Renal cortex interstitium (tissue), 11 donors: ENCODE data around the gene C1QTNF1. TPM values are rescaled to one million over a fixed set of nuclear protein-coding genes. Genes with fewer than 3 reads are reported as not detected.

Experiments
- DNase-seq, 11 donors: peaks; one replicate each; pipeline ENCODE4 v3.0.0-alpha.2; 2013; ENCODE audit warnings: low read depth in 9 of 11, low spot score in 4 of 11; ENCODE audit errors: extremely low read depth in 1 of 11
- polyA plus RNA-seq, 3 donors: library from polyadenylated mRNA; unstranded; fragments of 120-200 nt; gene quantifications; one replicate each; pipeline ENCODE4 v1.2.1, GENCODE V29; 2013; ENCODE audit not compliant: insufficient read length in 3 of 3

C1QTNF1 gene
- polyA plus RNA-seq, 3 donors, result 2.1 to 3.1 (median 2.9) TPM

DNA sequence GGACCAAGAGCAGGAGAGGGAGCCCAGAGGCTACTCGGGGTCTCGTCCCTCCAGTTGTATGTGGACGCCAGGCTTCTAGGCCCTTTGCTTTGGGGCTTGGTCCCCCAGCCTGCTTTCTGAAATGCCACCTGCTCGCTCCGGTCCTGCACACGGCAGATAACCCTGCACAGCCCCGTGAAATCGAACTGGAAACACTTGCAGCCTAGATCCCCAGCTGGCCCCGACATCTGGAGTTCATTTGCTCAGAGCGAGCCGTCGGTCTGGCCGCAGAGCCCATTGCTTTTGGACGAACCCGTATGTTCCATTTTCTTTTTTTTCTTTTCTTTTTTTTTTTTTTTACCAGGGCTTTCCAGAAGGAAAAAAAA is 22.9 kb downstream of the C1QTNF1 start:
- no peak for DNase-seq

- no peak for DNase-seq
Measured at GRCh38 chr17:79047291-79047920, 23.4 kb downstream of the C1QTNF1 start.

DNA sequence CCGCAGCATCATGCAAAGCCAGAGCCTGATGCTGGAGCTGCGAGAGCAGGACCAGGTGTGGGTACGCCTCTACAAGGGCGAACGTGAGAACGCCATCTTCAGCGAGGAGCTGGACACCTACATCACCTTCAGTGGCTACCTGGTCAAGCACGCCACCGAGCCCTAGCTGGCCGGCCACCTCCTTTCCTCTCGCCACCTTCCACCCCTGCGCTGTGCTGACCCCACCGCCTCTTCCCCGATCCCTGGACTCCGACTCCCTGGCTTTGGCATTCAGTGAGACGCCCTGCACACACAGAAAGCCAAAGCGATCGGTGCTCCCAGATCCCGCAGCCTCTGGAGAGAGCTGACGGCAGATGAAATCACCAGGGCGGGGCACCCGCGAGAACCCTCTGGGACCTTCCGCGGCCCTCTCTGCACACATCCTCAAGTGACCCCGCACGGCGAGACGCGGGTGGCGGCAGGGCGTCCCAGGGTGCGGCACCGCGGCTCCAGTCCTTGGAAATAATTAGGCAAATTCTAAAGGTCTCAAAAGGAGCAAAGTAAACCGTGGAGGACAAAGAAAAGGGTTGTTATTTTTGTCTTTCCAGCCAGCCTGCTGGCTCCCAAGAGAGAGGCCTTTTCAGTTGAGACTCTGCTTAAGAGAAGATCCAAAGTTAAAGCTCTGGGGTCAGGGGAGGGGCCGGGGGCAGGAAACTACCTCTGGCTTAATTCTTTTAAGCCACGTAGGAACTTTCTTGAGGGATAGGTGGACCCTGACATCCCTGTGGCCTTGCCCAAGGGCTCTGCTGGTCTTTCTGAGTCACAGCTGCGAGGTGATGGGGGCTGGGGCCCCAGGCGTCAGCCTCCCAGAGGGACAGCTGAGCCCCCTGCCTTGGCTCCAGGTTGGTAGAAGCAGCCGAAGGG is 24.2 kb downstream of the C1QTNF1 start:
- no peak for DNase-seq

- DNase-seq, result no peak
Measured at GRCh38 chr17:79048826-79049755, 25.1 kb downstream of the C1QTNF1 start.

DNA sequence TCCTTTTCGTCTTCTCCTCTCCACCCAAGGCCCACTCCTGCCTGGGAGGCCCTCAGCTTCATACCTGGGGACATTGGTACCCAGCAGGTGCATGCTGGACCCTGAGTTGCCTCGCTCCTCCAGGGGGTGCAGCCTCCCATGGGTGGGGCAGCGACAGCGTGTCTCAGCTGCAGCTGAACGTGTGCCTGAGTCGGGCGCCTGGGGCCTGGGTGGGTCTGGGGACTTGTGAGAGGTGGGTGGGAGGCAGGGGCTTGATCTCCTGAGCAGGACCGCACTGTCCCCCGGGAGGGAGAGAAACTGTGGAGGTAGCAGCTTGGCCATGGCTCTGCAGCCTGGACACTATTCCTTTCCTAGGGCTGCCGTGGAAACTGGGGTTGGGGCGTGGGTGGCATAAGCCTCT is 25.9 kb downstream of the C1QTNF1 start:
- no peak for DNase-seq

DNA sequence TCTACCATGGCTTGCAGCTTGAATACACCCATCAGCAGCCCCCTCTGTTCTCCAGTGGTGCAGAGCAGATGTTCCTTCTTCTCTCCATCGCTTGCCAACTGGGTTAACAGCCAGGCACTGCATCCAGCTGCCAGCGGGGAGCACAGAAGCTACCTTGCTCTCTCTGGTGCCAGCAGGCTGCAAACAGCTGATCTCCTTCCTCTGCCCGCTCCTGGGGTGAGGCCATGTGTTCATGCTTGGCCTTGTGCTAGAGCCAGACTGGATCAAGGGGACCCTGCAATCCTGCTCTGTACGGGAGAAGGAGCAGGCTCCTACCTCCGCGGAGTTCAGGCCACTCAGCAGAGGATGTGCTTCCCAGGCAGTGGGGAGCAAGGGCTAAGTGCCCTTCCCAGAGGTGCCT is 26.6 kb downstream of the C1QTNF1 start:
- no peak for DNase-seq

- DNase-seq, result no peak
Measured at GRCh38 chr17:79051306-79051705, 27.3 kb downstream of the C1QTNF1 start.

DNA sequence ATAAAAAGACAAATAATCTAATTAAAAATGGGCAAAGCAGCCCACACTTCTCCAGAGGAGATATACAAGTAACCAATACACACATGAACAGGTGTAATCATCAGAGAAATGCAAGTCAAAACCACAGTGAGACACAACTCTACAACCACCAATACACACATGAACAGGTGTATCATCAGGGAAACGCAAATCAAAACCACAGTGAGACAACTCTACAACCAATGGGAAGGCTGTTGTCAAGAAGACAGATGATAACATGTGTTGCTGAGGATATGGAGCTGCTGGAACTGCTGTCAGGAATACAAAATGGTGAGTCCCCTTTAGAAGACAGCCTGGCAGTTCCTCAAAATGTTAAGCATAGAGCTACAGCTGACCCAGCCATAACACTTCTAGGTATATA is 28.2 kb downstream of the C1QTNF1 start:
- DNase-seq, result no peak

- no peak for DNase-seq
Measured at GRCh38 chr17:79053251-79053925, 29.4 kb downstream of the C1QTNF1 start.

- DNase-seq, result no peak
Measured at GRCh38 chr17:79054200-79054960, 30.4 kb downstream of the C1QTNF1 start.

DNA sequence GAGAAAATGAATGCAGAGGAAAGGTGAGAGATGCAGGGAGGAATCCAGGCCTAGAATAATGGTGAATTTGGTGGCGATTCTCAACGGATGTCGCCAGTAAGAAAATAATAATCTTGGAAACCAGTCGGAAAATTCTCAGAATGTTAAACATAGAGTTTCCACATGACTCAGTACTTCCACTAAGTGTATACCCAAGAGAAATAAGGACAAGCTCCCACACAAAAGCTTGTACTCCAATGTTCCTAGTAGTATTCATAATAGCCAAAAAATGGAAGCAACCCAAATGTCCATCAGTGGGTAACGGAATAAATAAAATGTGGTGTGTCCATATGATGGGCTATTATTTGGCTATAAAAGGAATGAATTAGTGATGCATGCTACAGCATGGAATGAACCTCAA is 31.2 kb downstream of the C1QTNF1 start:
- DNase-seq, result no peak

GRCh38 chr17:79057737-79058385 is 33.9 kb downstream of the C1QTNF1 start:
- no peak for DNase-seq

DNA sequence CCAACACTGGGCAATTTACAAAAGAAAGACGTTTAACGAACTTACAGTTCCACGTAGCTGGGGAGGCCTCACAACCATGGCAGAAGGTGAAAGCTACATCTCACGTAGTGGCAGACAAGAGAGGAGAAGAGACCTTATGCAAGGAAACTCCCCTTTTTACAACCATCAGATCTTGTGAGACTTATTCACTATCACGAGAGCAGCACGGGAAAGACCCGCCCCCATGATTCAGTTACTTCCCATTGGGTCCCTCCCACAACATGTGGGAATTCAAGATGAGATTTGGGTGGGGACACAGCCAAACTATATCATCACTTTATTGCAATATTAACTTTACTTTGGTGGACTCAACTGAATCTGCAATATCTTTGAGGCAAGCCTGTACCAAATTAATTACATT is 38.7 kb downstream of the C1QTNF1 start:
- DNase-seq, result no peak

DNA sequence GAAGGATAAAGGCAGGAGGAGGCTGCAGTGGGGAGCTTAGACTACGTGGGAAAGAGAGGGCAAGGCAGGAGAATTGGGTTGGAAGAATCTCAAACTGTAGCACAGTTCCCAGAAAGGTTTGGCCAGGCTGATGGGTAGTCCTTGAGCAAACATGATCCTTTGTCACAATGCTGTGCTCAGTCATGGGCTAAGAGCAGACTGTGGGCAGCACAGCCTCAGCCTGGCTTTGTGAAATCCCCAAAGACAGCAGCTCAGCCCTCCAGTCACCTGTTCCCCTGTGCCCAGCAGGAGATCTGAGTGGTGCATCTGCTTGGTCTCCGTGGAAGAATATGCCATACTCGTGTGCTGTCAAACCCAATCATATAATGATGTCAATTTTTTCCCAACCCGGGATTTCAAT is 40.1 kb downstream of the C1QTNF1 start:
- DNase-seq, result no peak

DNA sequence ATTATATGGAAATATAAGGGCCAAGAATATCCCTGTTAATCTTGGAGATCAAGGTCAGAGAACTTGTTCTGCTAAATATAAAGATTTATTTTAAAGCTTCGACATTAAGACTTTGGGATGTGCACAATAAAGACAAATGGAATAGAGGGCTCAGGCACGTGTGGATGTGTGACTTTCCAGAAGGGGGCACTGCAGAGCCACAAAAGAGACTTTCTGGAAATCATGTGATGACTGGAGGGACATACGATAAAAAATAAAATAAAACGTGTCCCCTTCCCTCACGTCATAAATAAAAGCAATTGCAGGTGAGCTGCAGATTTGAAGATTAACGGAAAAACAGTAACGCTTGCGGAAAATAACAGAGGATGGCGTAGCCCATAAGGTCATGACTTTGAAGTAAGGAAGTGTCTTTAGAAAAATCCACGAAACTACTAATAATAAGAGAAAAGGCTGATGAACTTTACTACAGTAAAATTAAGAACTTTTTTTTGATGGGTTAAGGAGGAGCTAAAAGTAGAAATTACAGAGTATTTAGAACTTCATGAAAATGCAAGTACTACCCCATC is 41.2 kb downstream of the C1QTNF1 start:
- DNase-seq, result no peak

- no peak for DNase-seq
Measured at GRCh38 chr17:79066963-79067362, 43.0 kb downstream of the C1QTNF1 start.

DNA sequence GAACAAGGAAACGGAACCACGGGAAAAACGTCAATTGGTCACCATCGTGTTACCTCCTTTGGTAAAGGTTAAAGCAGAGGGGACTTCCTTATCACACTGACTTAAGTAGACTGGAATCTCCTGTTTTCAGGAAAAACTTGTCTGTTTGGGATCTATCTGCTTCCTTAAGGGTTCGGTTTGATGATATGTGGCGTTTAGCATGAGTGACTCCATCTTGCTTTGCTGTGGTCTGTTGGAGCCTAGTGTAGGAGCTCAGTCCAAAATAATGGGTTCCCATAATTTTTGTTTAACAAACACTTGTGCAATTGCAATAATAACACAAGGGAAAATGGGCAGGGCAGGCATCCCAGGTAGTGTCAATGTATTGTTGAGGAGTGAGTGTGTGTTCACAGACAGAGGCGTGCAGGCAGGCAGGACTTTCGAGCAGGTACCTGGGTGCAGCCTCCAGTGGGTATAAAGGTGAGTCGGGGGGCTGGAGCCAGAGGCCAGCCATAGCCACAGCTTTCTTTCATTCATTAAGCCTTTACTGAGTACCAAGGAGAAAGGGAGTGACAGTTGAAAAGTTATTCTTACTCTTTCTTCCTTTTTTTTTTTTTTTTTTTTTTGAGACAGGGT is 46.4 kb downstream of the C1QTNF1 start:
- no peak for DNase-seq
